Measurements from ENCODE around the gene DENND2D.

GRCh38 chr1:111199329-111199728, 1.1 kb downstream of the DENND2D start:
- TF ChIP-seq CTCF (IDR thresholded peaks at IDR 0.05; ENCODE audit: poor library complexity, severe bottlenecking) (no peak), EZH2 (IDR thresholded peaks at IDR 0.05; ENCODE audit: borderline replicate concordance, insufficient read depth, low read length, poor library complexity, severe bottlenecking) (no peak), SMC3 (conservative IDR thresholded peaks at IDR 0.05; ENCODE audit: poor library complexity) (no peak)

Measured in neural cell (in vitro differentiated cells).